GM12878 (cell line): ENCODE data around the gene FZR1.

Experiments used
- RCOR1 ChIP-seq: conservative IDR thresholded peaks from 2 replicates; pipeline ENCODE4 v1.6.1; 2012; ENCODE audit warnings: low read depth, low read length, improper control_type of control experiment
- TCF7 ChIP-seq: IDR thresholded peaks from 2 replicates; pipeline ENCODE4 v1.6.1; 2014; ENCODE audit warnings: antibody characterized with exemption, borderline replicate concordance

DNA sequence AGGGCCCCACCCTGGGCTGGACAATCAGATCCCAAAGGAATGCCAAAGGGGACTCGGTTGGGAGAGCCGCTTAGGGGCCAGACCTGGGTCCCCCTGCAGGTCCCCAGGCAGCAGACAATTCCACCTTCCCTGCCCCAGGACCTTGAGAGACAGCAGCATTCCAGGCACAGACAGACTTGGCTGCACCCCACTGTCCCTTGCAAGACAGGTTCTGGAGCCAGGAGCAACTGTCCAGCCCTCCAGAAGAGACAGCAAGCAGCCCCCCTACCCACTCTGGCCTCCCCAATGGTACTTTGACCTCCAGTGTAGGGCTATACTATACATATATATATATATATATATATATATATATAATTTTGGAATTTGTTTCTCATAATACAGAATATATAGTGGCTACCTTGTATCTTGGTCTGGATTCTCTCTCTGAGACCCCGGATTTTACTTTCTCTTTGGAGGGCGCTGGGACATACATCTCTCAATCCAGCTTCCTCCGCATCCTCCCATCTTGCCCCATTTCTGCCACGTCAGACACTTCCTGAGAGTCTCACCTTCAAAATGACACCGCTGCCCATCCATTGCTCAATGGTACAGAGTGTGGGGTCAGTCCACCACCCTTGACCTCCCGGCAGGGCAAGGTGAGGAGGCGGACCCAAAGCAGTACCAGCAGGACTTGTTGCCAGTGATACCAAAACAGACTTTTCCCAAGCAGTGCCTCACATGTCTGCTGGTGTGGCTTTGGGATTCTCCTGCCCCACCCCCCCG, 38.5 kb upstream of the FZR1 start:
- TF ChIP-seq RCOR1 (no peak), TCF7 (no peak)
